ENCODE measurements around the gene COX15.

COX15 gene

DNA sequence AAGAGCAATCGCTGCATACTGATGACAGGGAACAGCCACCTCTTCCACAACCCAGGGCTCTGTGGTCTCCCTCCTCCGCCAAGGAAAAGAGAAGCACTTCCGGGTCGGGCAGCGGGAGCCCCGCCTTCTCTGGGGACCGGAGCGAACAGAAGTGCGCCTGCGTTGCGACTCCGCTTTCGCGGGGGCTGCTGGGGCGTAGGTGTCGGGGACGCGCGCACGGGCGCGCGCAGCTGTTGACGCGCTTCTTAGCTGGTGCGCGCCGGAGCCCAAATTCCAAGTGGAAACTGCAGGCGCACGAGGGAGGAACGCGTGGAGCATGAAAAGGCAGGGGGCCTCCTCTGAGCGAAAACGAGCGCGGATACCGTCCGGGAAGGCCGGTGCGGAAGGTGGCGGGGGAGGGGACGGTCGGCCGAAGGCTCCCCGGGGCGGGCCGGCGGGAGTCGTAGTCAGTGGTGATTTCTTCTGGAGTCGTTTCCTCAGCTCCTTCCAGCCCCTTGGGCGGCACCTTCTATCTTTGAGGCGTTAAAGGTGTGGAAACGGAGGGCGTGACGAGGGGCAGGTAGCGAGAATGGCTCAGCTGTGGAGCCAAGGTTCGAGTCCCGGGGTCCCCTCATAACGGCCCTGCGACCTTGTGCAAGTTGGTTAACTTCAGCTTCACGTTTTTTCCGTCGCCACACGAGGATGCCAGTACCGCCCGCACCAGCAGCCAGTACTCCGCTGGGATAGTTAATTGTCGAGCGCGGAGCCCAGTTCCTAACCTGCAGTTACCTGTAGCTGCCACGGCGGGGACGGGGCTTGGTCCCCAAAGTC is at the start of gene COX15, which contains the start of gene CUTC:
COX15 (minus strand) TSS at position 95 of the 810 bp plus-strand sequence; CDS start at position 17, 78 bp downstream.
CUTC (plus strand) TSS at position 202 of the 810 bp plus-strand sequence; CDS start at position 317, 115 bp downstream.
- Mint-ChIP-seq H3K36me3 (ENCODE audit: low read depth) (peaks cover 32% of the 10 kb centered on the region), H3K4me1 (peaks cover 21% of the 10 kb centered on the region), H3K27ac (peak within 1 kb of the TSS; percentile 100), H3K9me3 (no peaks in the 10 kb centered on the region), H3K27me3 (ENCODE audit: low read depth, poor library complexity) (peaks cover 4% of the 10 kb centered on the region), H3K4me3 (peak within 1 kb of the TSS; percentile 99)
- TF ChIP-seq, protein P1, sequence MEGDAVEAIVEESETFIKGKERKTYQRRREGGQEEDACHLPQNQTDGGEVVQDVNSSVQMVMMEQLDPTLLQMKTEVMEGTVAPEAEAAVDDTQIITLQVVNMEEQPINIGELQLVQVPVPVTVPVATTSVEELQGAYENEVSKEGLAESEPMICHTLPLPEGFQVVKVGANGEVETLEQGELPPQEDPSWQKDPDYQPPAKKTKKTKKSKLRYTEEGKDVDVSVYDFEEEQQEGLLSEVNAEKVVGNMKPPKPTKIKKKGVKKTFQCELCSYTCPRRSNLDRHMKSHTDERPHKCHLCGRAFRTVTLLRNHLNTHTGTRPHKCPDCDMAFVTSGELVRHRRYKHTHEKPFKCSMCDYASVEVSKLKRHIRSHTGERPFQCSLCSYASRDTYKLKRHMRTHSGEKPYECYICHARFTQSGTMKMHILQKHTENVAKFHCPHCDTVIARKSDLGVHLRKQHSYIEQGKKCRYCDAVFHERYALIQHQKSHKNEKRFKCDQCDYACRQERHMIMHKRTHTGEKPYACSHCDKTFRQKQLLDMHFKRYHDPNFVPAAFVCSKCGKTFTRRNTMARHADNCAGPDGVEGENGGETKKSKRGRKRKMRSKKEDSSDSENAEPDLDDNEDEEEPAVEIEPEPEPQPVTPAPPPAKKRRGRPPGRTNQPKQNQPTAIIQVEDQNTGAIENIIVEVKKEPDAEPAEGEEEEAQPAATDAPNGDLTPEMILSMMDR (IDR thresholded peaks at IDR 0.05), result peak; percentile 43
- DNase-seq, result peak; percentile 97

DNA sequence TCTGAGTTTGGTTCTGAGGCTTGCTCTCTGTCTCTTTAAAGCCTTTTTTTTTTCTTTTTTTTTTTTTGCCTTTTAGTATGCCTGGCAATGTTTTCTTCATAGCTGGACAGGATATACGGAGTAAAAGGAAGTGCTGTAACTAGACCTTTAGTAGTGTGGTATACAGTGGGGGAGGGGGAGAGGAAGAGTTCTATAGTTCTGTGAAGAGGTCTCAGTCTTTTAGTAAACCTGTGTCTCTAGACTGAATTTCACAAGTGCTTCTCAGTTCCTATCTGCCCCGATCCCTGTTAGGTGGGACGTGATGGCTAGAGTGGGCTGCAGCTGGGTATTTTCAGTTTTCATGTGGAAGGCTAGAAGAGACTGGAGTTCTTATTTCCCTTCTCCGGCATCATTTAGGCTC is 47.4 kb upstream of the COX15 start:
- Mint-ChIP-seq H3K36me3 (ENCODE audit: low read depth) (no peaks in the 10 kb centered on the region), H3K4me3 (no peak overlapping the region), H3K27ac (peak overlapping the region; percentile 77), H3K27me3 (ENCODE audit: low read depth, poor library complexity) (no peaks in the 10 kb centered on the region), H3K9me3 (peaks cover 15% of the 10 kb centered on the region), H3K4me1 (peaks cover 24% of the 10 kb centered on the region)
- TF ChIP-seq, protein P1 (IDR thresholded peaks at IDR 0.05), result no peak
- no peak for DNase-seq

DNA sequence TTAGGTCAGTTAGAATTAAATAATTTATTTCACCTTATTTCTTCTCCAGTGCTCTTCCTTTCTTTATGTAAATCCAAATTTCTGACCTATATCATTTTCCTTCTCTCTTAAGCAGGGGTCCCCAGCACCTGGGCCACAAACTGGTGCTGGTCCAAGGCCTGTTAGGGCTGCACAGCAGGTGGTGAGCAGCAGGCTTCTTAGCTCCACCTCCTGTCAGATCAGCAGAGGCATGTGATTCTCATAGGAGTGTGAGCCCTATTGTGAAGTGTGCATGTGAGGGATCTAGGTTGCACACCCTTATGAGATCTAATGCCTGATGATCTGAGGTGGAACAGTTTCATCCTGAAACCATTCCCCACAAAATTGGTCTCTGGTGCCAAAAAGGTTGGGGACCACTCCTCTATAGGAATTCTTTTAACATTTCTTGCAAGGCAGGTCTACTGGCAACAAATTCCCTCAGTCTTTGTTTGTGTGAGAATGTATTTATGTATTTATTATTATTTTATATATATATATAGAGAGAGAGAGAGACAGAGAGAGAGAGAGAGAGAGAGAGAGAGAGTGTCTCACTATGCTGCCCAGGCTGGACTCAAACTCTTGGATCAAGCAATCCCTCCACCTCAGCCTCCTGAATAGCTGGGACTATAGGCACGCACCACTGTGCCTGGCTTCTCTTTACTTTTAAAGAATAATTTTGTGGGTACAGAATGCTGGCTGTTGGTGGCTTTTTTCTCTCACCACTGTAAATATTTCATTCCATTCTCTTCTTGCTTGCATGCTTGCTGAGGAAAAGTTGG is 46.2 kb upstream of the COX15 start:
- no peak overlapping the region for H3K4me3 Mint-ChIP-seq
- TF ChIP-seq, protein P1 (IDR thresholded peaks at IDR 0.05), result no peak
- no peaks in the 10 kb centered on the region for H3K36me3 Mint-ChIP-seq (ENCODE audit: low read depth)
- H3K9me3 Mint-ChIP-seq, result peaks cover 15% of the 10 kb centered on the region
- DNase-seq, result no peak
- peaks cover 24% of the 10 kb centered on the region for H3K4me1 Mint-ChIP-seq
- no peak overlapping the region for H3K27ac Mint-ChIP-seq
- H3K27me3 Mint-ChIP-seq (ENCODE audit: low read depth, poor library complexity), result no peaks in the 10 kb centered on the region

DNA sequence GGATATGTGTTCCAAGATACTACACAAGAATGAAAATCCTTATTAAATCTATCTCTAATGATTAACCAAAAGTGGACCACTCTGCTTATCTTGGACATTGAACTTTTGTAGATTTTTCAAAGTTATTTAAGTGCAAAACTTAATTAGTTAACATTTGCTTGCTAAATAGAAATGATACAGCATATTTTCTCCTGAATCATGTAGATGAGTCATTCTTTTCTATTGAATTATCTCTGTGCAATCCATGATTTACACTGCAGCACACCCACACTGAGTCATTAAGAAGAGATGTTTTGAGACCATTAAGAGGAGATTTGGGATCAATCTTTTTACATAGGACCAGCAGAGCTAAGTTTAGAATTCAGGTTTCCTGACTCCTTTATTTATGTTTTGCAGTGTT is 43.9 kb upstream of the COX15 start:
- Mint-ChIP-seq H3K9me3 (peaks cover 14% of the 10 kb centered on the region), H3K27ac (no peak overlapping the region), H3K4me1 (peaks cover 14% of the 10 kb centered on the region), H3K27me3 (ENCODE audit: low read depth, poor library complexity) (no peaks in the 10 kb centered on the region), H3K4me3 (no peak overlapping the region), H3K36me3 (ENCODE audit: low read depth) (no peaks in the 10 kb centered on the region)
- TF ChIP-seq, protein P1 (IDR thresholded peaks at IDR 0.05), result no peak
- DNase-seq, result no peak

DNA sequence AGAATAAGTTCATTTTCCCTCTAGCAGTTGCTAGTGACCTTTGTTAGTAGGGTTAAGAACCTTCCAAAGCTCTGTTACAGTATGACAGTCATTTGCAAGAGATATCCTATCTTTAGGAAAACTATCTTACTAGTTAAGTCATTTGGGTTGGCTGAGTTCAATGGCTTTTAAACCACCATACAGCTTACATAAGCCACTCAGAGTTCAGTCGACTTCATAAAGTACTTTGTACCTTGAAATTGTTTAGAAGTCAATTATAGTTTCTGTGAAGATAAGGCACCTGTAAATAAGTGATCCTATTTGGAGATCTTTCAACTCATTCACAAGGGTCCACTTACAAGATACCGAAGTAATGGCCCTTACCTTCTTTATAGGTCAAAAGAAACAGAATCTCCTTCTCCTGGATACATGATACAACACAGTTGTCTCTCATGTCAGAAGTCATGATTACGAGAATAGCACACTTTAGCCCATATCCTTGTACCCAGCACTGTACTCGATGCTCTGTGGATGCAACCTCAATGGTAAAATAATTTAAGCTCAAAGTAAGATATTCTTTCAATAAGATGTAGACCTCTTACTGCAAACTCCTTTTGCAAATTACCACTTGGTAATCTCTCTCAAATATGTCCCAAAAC is 38.6 kb upstream of the COX15 start:
- Mint-ChIP-seq H3K4me3 (no peak overlapping the region), H3K9me3 (no peaks in the 10 kb centered on the region), H3K36me3 (ENCODE audit: low read depth) (no peaks in the 10 kb centered on the region), H3K27ac (no peak overlapping the region), H3K4me1 (no peaks in the 10 kb centered on the region), H3K27me3 (ENCODE audit: low read depth, poor library complexity) (no peaks in the 10 kb centered on the region)
- DNase-seq, result no peak
- TF ChIP-seq, protein P1 (IDR thresholded peaks at IDR 0.05), result no peak
